HG03354 (cell line): Measurements from ENCODE around the gene SYNPO2L.
A peak's percentile ranks its signal among the peaks of the same experiment; 100 is the strongest.

Source experiments
- ATAC-seq: cut with Tn5 transposase; IDR thresholded peaks from one replicate; pipeline ENCODE4 v1.9.1; 2021; ENCODE audit warnings: mild to moderate bottlenecking; ENCODE audit not compliant: unreplicated experiment, poor library complexity, severe bottlenecking

Gene SYNPO2L

GRCh38 chr10:73650537-73651331 is 5.1 kb downstream of the SYNPO2L start:
- no peak for ATAC-seq

- no peak for ATAC-seq
Measured at GRCh38 chr10:73649876-73650536, 5.8 kb downstream of the SYNPO2L start.

- no peak for ATAC-seq
Measured at GRCh38 chr10:73648975-73649829, 6.6 kb downstream of the SYNPO2L start.

GRCh38 chr10:73647875-73648651 is 7.8 kb downstream of the SYNPO2L start:
- no peak for ATAC-seq

- ATAC-seq = no peak
Measured at GRCh38 chr10:73647211-73647874, 8.5 kb downstream of the SYNPO2L start.

GRCh38 chr10:73646598-73647041 is 9.2 kb downstream of the SYNPO2L start:
- ATAC-seq = no peak

GRCh38 chr10:73645251-73645650 is 10.6 kb downstream of the SYNPO2L start:
- no peak for ATAC-seq

- ATAC-seq = no peak
Measured at GRCh38 chr10:73644767-73645166, 11.1 kb downstream of the SYNPO2L start.

- ATAC-seq = peak; percentile 67
Measured at GRCh38 chr10:73644015-73644743, 11.7 kb downstream of the SYNPO2L start.

- ATAC-seq = no peak
Measured at GRCh38 chr10:73643362-73643761, 12.5 kb downstream of the SYNPO2L start.

- ATAC-seq = no peak
Measured at GRCh38 chr10:73641328-73642060, 14.3 kb downstream of the SYNPO2L start, which contains the start of gene MYOZ1. Gene MYOZ1 (minus strand): TSS chr10:73641474. CDS start chr10:73640017, 1,457 bp downstream.

GRCh38 chr10:73639286-73639685 is 16.5 kb downstream of the SYNPO2L start:
- ATAC-seq = no peak

GRCh38 chr10:73635781-73636180 is 20.0 kb downstream of the SYNPO2L start:
- no peak for ATAC-seq

GRCh38 chr10:73634421-73634820 is 21.4 kb downstream of the SYNPO2L start:
- no peak for ATAC-seq

- ATAC-seq = no peak
Measured at GRCh38 chr10:73629165-73629564, 26.7 kb downstream of the SYNPO2L start.

- no peak for ATAC-seq
Measured at GRCh38 chr10:73628405-73628804, 27.4 kb downstream of the SYNPO2L start.

GRCh38 chr10:73627300-73627699 is 28.5 kb downstream of the SYNPO2L start:
- no peak for ATAC-seq
